Fibroblast of mammary gland (primary cell): ENCODE results near the gene RIPOR2.

Source experiments
- DNase-seq: peaks from one replicate; pipeline ENCODE4 v3.0.0-alpha.2; 2010; ENCODE audit warnings: low read depth
- H3K4me3 ChIP-seq: 2 replicates; pipeline ENCODE4 v1.5.1; 2011; ENCODE audit warnings: low read depth, mild to moderate bottlenecking, low read length, moderate library complexity; ENCODE audit not compliant: control insufficient read depth
- CTCF ChIP-seq: conservative IDR thresholded peaks from 2 replicates; pipeline ENCODE4 v1.5.1; 2011; ENCODE audit warnings: low read depth, low read length, inconsistent platforms; ENCODE audit not compliant: control insufficient read depth, insufficient read depth

RIPOR2 gene

GRCh38 chr6:24874776-24875533, 60.8 kb downstream of the RIPOR2 start:
- no peak for DNase-seq
- H3K4me3 ChIP-seq: no peak overlapping the region
- TF ChIP-seq CTCF: no peak

GRCh38 chr6:24874128-24874527, 61.6 kb downstream of the RIPOR2 start:
- no peak for TF ChIP-seq CTCF
- no peak for DNase-seq

DNA sequence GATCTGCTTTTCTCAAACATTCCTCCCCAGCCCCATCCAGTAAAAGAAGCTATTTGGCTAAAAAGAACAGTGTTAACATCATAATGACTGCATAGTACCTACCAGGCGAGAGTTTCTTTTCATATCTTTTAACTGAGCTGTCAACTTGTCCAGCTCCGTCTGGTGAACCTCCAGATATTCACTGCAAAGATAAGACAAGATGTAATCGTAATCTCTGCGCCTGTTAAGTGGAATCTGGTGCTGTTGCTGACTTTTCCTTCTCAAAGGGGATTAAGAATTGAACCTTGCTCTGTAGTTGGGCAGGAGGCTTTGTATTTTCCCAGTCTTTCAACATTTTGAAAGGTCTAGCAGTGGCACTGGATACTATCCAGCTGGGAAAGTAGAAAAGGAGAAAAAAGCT, 63.0 kb downstream of the RIPOR2 start:
- TF ChIP-seq CTCF: no peak
- no peak for DNase-seq
- H3K4me3 ChIP-seq: no peak overlapping the region

More at GRCh38 chr6:24874128-24874527, 61.6 kb downstream of the RIPOR2 start:
- no peak overlapping the region for H3K4me3 ChIP-seq

DNA sequence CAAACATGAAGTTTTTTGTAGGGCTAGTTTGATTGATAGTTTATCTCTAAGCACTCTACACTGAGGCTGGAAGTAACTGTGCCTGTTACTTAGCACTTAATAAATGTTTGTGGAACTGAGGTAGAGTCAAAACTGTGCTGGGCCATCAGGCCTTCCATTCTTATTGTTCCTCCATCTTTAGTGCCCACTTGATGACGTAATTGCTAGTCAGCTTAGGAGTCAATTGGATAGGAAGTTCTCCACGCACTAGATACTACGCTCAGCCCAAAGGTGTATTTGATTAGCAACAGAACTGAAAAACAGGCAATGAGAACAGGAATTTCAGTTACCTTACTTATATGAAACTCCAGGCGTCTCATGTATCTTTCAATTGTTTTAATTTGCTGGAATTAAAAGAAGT, 67.0 kb downstream of the RIPOR2 start:
- no peak overlapping the region for H3K4me3 ChIP-seq
- DNase-seq: no peak
- TF ChIP-seq CTCF: no peak

DNA sequence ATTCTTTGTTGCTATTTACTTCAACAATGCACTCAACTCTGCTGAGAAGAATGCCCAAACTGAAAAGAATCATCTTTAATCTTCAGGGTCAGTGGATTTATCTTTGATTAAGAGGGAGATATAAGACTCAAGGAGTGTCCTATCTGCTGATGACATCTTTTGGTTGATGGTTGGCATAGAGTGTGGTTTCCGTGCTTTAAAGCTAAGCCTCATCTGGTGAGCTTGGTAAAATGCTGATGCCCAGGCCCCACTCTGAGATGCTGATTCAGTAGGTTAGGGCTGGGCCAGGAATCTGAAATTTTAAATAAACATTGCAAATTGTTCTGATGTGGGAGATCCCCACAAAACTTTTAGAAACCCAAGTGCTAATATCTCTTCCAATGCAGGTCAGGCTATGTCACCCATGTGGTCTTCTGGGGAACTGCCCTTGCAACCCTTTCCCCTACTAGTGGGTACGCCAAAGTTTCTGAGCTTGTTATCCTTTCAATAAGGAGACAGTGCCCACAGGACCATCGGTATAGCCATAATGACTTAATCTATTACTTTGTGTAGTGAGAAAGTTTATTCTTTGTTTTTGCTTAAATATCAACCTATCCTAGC, 68.6 kb downstream of the RIPOR2 start:
- DNase-seq: no peak
- no peak overlapping the region for H3K4me3 ChIP-seq
- TF ChIP-seq CTCF: no peak

- no peak for DNase-seq
- H3K4me3 ChIP-seq: no peak overlapping the region
- no peak for TF ChIP-seq CTCF
Measured at GRCh38 chr6:24865161-24865560, 70.6 kb downstream of the RIPOR2 start.
